HG03135 (cell line): ENCODE data around the gene GNG3.
"Not testable (repeated sequence)": the region's sequence is repeated elsewhere in the genome, so short reads cannot be mapped to it uniquely, and the experiment has no call there.

Experiments
- ATAC-seq: cut with Tn5 transposase; IDR thresholded peaks from one replicate; pipeline ENCODE4 v1.9.1; 2021; ENCODE audit warnings: mild to moderate bottlenecking, moderate library complexity; ENCODE audit not compliant: unreplicated experiment

Gene GNG3

DNA sequence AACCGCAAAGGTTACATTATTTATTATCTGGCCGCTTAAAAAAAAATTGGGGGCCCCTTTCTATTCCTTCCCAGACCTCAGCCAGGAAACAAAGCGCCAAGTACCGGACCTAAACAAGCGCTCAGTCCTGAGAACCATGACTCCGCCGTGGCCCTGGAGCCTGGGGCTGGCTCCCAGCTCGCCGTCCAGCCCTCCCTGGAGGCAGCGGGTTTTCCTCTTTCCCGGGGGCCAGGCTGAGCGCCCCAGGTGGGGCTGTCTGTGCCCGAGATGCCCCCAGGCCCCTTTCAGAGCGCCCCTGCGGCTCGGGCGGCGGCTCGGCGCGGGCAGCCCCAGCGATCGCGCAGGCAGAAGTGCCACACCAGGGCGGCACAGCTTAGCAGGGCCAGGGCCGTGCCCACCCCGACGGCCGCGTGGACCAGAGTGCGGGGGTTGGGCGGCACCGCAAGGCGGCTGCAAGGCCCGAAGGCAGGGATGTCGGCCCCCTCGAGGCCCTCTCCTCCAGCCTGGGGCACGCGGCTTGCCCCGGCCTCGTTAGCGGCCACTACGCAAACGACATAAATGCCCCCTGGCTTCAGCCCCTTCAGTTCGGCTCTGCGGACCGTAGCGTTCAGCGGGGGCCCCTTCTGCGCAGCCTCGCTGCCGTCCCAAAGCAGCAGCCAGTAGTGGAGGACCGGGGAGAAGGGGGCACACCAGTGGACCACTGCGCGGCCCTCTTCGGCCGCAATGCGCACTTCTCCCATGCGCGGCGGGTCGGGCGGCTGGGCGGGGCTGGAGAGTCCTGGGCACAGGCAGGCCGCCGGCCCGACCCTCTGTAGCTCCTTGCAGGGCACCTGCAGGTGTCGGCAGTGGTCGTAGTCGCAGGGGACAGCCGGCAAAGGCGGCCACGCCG is 19.7 kb upstream of the GNG3 start:
- ATAC-seq: no peak

DNA sequence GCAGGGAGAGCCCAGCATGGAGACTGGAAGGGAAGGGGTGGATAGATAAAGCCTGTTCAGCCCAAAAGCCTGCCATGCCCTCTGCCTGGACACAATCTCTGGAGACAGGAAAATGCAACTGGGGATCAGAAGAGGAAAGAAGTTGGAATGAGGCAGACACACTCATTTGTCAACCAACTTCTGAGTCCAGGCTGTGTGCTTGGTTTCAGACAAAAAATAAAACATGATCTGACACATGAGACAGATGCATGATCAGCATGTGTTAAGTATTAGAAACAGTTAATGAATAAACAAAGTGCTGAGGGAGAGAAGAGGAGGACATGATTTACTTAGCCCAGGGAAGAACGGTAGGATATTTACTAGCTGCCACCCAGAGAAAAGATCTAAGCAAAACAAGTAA is 19.0 kb upstream of the GNG3 start:
- no peak for ATAC-seq

DNA sequence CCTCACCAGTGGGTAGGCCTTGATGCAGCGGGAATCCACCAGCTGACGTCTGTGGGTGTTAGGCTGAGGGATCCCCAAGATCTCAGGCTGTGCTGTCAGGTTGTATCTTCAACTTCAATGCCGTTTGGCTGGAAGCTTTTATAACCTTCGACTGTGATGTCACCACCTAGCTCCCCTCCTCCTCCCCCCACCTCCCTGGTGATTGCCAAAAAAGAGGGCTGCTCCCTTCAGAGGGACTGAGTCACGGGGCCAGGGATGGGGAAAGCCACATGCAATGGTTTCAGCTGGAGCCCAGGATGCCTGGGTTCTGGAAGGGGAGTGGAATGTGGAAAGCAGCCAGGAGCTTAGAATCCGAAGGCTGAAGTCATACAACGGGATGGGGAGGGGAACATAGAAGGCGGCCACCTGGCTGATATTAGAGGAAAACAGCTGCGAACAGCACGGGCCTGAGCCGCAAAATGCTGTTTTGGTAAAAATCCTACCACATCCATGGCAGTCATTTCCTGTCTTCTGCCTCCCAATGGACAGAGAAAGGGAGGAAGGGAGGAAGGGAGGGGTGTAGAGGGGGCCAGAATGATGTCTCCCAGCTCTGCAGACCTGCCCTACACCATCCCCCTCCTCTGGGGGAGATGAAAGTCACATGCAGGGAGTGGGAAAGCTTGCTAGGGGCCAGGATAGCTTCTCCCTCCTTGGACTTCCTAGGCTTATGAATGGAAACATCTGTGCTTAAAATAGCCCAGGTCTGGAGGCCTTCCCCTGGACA is 17.9 kb upstream of the GNG3 start, which contains the start of gene LRRN4CL:
Gene LRRN4CL, minus strand, starts transcription at position 110 of the 763 bp plus-strand sequence. CDS start 1,022 bp downstream, outside the sequence.
- no peak for ATAC-seq

GRCh38 chr11:62693624-62694023 is 13.9 kb upstream of the GNG3 start:
- ATAC-seq: not testable (repeated sequence)

DNA sequence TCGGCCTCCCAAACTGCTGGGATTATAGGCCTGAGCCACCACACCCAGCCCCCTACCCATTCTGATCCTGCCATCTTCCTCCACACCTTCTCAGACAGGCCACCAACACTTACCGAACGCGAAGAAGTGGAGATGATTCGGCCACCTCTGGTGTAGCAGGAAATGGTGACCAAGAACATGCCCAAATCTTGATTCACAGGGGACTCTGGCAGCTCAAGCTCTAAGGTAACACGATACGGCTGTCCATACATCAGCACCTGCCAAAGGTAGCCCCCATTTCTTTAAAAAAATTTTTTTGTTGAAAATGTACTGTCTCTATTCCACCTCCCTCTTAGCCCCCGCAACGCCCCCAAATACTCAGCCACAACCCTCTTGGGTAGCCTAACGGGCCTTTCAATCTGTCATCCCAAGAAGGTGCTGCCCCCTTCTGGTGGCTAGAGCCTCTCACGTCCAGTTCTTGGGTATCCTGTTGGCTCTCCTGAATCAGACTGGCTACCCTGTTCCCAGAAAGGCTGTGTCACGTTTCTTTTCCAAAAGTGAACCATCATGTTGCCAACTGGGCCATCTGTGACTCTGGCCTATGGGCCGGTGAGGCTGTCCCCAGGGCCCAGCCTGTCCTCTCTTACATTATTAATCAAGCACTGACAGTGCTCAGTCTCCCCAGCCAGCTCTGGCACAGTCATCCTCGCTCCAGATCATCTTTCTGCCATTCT is 12.9 kb upstream of the GNG3 start:
- no peak for ATAC-seq

DNA sequence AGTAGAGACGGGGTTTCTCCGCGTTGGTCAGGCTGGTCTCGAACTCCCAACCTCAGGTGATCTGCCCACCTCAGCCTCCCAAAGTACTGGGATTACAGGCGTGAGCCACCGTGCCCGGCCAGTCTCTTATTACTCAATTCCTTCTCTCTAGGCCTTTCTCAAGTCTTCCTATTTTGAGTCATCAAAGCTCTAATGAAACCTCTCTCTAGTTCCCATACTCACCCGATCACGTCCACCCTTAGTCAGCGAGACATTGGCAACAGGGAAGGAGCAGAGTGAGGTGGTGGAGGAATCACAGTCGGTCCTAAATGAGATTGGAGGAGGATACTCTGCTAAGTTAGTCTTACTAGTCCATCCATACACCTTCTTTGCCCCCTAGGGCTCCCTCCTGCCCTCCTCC is 5.2 kb upstream of the GNG3 start:
- no peak for ATAC-seq

GRCh38 chr11:62703921-62704320 is 3.6 kb upstream of the GNG3 start:
- not testable (repeated sequence) for ATAC-seq

- ATAC-seq: no peak
These were observed 2.1 kb upstream of the GNG3 start for GRCh38 chr11:62705413-62705812.

DNA sequence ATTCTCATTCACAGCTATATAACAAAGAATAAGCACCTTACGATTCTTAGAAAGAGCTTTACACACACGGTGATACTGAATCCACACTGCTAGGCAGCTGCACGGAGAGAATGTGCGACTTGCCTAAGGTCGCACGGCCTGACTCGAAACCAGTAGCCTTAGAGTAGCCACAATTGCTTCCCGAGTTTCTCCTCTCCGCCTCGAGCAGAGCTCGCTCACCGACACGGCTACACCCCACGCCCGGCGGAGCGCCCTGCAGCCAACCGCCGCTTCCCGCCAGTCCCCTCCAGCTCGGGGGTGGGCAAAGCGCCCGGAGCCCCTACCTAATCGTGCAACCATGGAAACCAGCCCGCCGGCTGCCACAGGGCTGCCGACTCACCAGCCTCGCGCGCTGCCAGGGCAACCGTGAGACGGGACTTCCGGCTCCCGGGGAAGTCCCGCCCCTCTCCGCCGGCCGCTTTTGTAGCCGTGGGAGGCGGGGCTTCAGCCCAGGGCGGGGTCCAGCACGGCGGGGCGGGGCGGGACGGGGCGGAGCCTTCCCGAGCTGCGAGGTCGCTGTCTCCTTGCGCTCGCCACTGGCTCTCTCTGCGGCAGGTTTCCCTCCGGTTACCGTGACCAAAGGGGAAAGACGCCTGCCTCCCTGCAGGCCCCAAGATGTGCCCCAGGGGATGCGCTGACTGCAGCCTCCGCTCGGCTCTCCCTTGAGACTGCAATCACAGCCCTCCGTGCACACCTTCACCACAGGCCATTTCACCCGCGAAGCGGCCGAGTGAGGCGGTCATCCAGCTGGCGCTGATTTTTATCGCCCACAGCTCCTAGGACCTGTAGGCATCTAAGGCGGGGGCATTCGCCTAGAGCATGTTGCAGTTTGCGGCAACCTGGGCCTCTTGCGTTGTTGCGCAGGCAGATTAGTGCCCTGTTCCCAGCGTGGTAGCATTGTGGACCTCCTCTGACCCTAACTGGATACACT is 1.3 kb upstream of the GNG3 start:
- peak; percentile 64 for ATAC-seq

- ATAC-seq: no peak
These were observed 627 bp upstream of the GNG3 start for GRCh38 chr11:62706850-62707247.

DNA sequence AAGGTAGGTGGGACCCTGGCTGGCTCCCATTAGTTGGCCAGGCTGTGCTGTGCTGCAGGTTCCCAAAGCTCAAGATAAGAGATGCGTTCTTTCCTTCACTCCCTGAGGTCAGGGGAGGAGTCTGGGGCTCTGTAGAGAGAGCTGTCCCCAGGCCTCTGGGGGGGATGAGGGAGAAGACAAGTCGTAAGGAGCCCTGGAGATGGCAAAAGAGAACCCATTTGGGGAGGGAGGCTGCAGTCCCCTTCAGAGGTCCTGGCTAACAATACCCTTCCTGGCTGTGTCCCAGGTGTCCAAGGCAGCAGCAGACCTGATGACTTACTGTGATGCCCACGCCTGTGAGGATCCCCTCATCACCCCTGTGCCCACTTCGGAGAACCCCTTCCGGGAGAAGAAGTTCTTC is 916 bp downstream of the GNG3 start:
- no peak for ATAC-seq

- no peak for ATAC-seq
These were observed 1.3 kb downstream of the GNG3 start for GRCh38 chr11:62708793-62709192.

- peak; percentile 67 for ATAC-seq
These were observed 1.9 kb downstream of the GNG3 start for GRCh38 chr11:62709247-62710000.

GRCh38 chr11:62710001-62710345 is 2.5 kb downstream of the GNG3 start:
- ATAC-seq: peak; percentile 12

DNA sequence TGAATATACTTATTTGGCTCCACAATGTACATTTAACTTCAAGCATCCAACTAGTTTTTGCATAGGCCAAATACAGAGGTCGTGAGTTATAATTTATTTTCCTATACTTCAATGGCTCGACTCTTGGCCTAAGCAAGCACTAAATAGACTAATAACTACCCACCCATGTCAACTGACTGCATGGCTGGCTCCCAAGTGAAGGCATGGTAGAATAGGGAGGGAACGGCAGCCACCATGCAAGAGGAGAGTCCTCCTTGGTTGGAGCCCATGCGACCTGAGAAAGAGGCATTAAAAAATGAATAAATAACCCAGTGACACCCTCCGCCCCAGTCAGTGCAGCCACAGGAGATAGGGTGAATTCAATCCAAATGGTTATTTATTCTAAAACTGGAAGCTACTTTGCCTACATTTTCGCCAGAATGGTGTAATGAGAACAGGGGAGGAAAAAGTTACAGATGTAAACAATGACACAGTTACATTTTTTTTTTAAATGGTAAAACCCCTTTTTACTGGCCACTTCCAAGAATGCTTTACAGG is 4.9 kb downstream of the GNG3 start:
- ATAC-seq: no peak

DNA sequence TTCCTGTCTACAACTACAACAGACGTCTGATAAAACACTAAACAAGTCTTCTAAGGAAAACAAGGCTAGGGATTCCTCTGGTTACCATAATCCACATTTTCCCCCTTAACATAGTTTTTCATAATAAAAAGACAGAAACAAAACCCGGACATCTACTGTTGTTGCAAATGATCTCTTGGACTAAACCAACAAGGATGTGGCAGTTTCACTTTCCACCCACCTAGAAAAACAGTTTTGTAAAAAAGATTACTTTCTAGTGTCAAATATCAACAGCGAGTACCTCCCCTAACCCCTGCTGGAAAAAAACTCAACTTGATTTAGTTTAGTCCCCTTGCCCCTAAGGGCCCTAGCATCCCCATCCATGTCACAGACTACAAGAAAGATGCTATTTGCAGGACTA is 5.4 kb downstream of the GNG3 start:
- no peak for ATAC-seq

DNA sequence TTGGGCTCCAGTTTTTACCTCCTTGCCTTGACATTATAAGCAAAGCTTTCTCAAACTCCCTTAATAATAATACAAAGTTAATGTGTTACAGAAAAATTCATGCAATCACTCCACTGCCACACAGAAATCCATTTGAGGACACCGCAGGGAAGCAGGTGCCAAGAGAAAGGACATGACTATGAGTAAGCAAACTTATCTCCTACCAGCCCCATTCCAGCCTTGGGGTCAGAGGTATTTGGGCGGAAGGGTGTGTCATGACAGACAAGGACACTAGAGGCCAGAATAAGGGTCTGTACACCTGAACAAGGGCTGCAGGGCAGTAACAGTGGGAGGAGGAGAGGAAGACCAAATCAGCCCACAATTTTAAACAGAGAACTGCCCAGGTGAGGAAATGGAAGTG is 5.9 kb downstream of the GNG3 start:
- no peak for ATAC-seq

GRCh38 chr11:62715150-62716130 is 8.0 kb downstream of the GNG3 start:
- no peak for ATAC-seq
